ENCODE measurements around the gene FALEC.

- TF ChIP-seq, protein P1, sequence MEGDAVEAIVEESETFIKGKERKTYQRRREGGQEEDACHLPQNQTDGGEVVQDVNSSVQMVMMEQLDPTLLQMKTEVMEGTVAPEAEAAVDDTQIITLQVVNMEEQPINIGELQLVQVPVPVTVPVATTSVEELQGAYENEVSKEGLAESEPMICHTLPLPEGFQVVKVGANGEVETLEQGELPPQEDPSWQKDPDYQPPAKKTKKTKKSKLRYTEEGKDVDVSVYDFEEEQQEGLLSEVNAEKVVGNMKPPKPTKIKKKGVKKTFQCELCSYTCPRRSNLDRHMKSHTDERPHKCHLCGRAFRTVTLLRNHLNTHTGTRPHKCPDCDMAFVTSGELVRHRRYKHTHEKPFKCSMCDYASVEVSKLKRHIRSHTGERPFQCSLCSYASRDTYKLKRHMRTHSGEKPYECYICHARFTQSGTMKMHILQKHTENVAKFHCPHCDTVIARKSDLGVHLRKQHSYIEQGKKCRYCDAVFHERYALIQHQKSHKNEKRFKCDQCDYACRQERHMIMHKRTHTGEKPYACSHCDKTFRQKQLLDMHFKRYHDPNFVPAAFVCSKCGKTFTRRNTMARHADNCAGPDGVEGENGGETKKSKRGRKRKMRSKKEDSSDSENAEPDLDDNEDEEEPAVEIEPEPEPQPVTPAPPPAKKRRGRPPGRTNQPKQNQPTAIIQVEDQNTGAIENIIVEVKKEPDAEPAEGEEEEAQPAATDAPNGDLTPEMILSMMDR (IDR thresholded peaks at IDR 0.05) = no peak
- TF ChIP-seq POLR2A (IDR thresholded peaks at IDR 0.05) (no peak), POLR2AphosphoS5 (IDR thresholded peaks at IDR 0.05; ENCODE audit: insufficient read depth in 1 of 2, low read depth in 1 of 2) (no peak)
Measured at GRCh38 chr1:150476754-150477153, 38.8 kb upstream of the FALEC start.

Measured in vagina (tissue), 2 donors.